IMR-90 (cell line): ENCODE results near the gene ERCC8. TPM values are rescaled to one million over a fixed set of nuclear protein-coding genes. Genes with fewer than 3 reads are reported as not detected.
"Not testable (repeated sequence)": the region's sequence is repeated elsewhere in the genome, so short reads cannot be mapped to it uniquely, and the experiment has no call there.

Experiments used
- ATAC-seq: fragments of 200-7000 bp; cut with Tn5 transposase; 2 replicates; pipeline ENCODE4 v1.9.1; 2020; ENCODE audit warnings: low read depth, mild to moderate bottlenecking, moderate library complexity
- BruUV-seq: library from RNA; stranded (reverse); fragments of 400-500 nt; replicated peaks from 2 replicates; lab custom pipeline; 2021; lab: Mats Ljungman, UMichigan
- CTCF ChIA-PET: fragments of 300-600 bp; formaldehyde crosslinking; extraction: SDS; loops from one replicate; lab custom pipeline; 2021; ENCODE audit warnings: antibody characterized with exemption; lab: Yijun Ruan, JAX
- POLR2A ChIA-PET: fragments of 300-600 bp; sonication (Branson Sonifier 250); formaldehyde crosslinking; loops from one replicate; lab custom pipeline; 2022; ENCODE audit warnings: antibody characterized with exemption; ENCODE audit not compliant: unreplicated experiment; lab: Charles Lee
- DNase-seq: peaks from one replicate; pipeline ENCODE4 v3.0.0; 2013
- H2AFZ ChIP-seq: replicated peaks from 2 replicates; pipeline ENCODE3; 2013; ENCODE audit warnings: low read length, mild to moderate bottlenecking; ENCODE audit not compliant: poor library complexity
- H2AK5ac ChIP-seq: 2 replicates; pipeline ENCODE4 v1.6.1; 2013; ENCODE audit warnings: low read depth, low read length, inconsistent platforms
- H2AK9ac ChIP-seq: replicated peaks from 2 replicates; pipeline ENCODE3; 2013; ENCODE audit warnings: mild to moderate bottlenecking, low read depth, low read length, moderate library complexity; ENCODE audit not compliant: poor library complexity
- H2BK120ac ChIP-seq: 2 replicates; pipeline ENCODE4 v1.6.1; 2013; ENCODE audit warnings: low read depth, low read length, inconsistent platforms
- H2BK15ac ChIP-seq: 3 replicates; pipeline ENCODE4 v1.6.1; 2013; ENCODE audit warnings: low read depth, low read length, inconsistent platforms
- H2BK20ac ChIP-seq: 2 replicates; pipeline ENCODE4 v1.6.1; 2013; ENCODE audit warnings: low read depth, mild to moderate bottlenecking, inconsistent platforms, low read length, moderate library complexity
- H2BK5ac ChIP-seq: 2 replicates; pipeline ENCODE4 v1.6.1; 2013; ENCODE audit warnings: mild to moderate bottlenecking, low read depth, low read length, inconsistent platforms; ENCODE audit not compliant: poor library complexity, severe bottlenecking
- H3K14ac ChIP-seq: replicated peaks from 2 replicates; pipeline ENCODE4 v1.6.1; 2013; ENCODE audit warnings: low read depth, low read length, inconsistent platforms
- H3K18ac ChIP-seq: 2 replicates; pipeline ENCODE4 v1.6.1; 2013; ENCODE audit warnings: low read depth, low read length, control low read depth
- H3K23ac ChIP-seq: 2 replicates; pipeline ENCODE4 v1.6.1; 2013; ENCODE audit warnings: low read depth, low read length, inconsistent platforms
- H3K27ac ChIP-seq: 2 replicates; pipeline ENCODE4 v1.5.1; 2013; ENCODE audit warnings: mild to moderate bottlenecking, control low read depth, low read length; ENCODE audit not compliant: insufficient read depth
- H3K27me3 ChIP-seq: 2 replicates; pipeline ENCODE4 v1.6.1; 2013; ENCODE audit warnings: low read length; ENCODE audit not compliant: control insufficient read depth, insufficient read depth
- H3K36me3 ChIP-seq: 2 replicates; pipeline ENCODE4 v1.6.1; 2013; ENCODE audit warnings: low read length, mixed read lengths; ENCODE audit not compliant: control insufficient read depth, insufficient read depth
- H3K4ac ChIP-seq: 2 replicates; pipeline ENCODE4 v1.6.1; 2013; ENCODE audit warnings: low read depth, low read length, inconsistent platforms
- H3K4me1 ChIP-seq: 2 replicates; pipeline ENCODE4 v1.6.1; 2013; ENCODE audit warnings: low read length, mixed read lengths; ENCODE audit not compliant: control insufficient read depth, insufficient read depth
- H3K4me2 ChIP-seq: 2 replicates; pipeline ENCODE4 v1.6.1; 2013; ENCODE audit warnings: low read depth, mild to moderate bottlenecking, control low read depth, low read length, moderate library complexity
- H3K4me3 ChIP-seq: 2 replicates; pipeline ENCODE4 v1.5.1; 2013; ENCODE audit warnings: low read depth, mild to moderate bottlenecking, control low read depth, low read length, moderate library complexity; ENCODE audit not compliant: insufficient read depth
- H3K56ac ChIP-seq: 2 replicates; pipeline ENCODE4 v1.6.1; 2013; ENCODE audit warnings: low read length, inconsistent platforms; ENCODE audit not compliant: insufficient read depth; ENCODE audit errors: extremely low read depth
- H3K79me1 ChIP-seq, 2 experiments: 2 replicates each; pipeline ENCODE4 v1.6.1; 2013; ENCODE audit warnings: low read length in 2 of 2, inconsistent platforms in 1 of 2, low read depth in 1 of 2
- H3K9ac ChIP-seq: 2 replicates; pipeline ENCODE4 v1.6.1; 2013; ENCODE audit warnings: low read depth, low read length, control low read depth
- H3K9me1 ChIP-seq: 2 replicates; pipeline ENCODE4 v1.6.1; 2013; ENCODE audit warnings: low read length, inconsistent platforms; ENCODE audit not compliant: insufficient read depth
- H3K9me3 ChIP-seq: 2 replicates; pipeline ENCODE4 v1.6.1; 2013; ENCODE audit warnings: low read length; ENCODE audit not compliant: control insufficient read depth, insufficient read depth
- H4K20me1 ChIP-seq: 2 replicates; pipeline ENCODE4 v1.6.1; 2013; ENCODE audit warnings: low read length, inconsistent platforms; ENCODE audit not compliant: insufficient read depth
- H4K5ac ChIP-seq: 2 replicates; pipeline ENCODE4 v1.6.1; 2013; ENCODE audit warnings: mild to moderate bottlenecking, low read depth, low read length, control low read depth
- H4K8ac ChIP-seq, 2 experiments: 2 replicates each; pipeline ENCODE4 v1.6.1; 2013; ENCODE audit warnings: low read depth in 2 of 2, low read length in 2 of 2, control low read depth in 1 of 2, inconsistent platforms in 1 of 2
- H4K91ac ChIP-seq: 2 replicates; pipeline ENCODE4 v1.6.1; 2013; ENCODE audit warnings: low read depth, low read length, inconsistent platforms; ENCODE audit not compliant: insufficient read depth
- WGBS, 2 experiments: methylation state at CpG; one replicate each; pipeline versions ENCODE4 v1.1.5 to v1.1.7; 2013; ENCODE audit warnings: missing lambda C conversion rate in 2 of 2; ENCODE audit not compliant: insufficient read length in 1 of 2; ENCODE audit errors: extremely low coverage in 2 of 2; 5-methylcytosine and 5-hydroxymethylcytosine counted together
- dilution Hi-C: fragments of 300-500 bp; cut with HindIII; formaldehyde crosslinking; loops from one replicate; pipeline ENCODE4 v1.14.3; 2018; ENCODE audit warnings: low sequenced_read_pairs; ENCODE audit not compliant: unreplicated experiment
- in situ Hi-C: fragments of 300-500 bp; cut with MboI; formaldehyde crosslinking; loops from 3 replicates; pipeline ENCODE4 v1.14.3; 2019; ENCODE audit warnings: low sequenced_read_pairs, inconsistent platforms, mixed read lengths
- intact Hi-C: fragments of 100-400 bp; cut with micrococcal nuclease; formaldehyde crosslinking; loops from 2 replicates; pipeline ENCODE4 v1.10.0; 2022
- polyA plus RNA-seq, 3 experiments: library from polyadenylated mRNA; depleted of rRNA; stranded (reverse); fragments of >200 nt; gene quantifications; 2 replicates each; pipeline ENCODE4 v1.2.3, GENCODE V29; 2012; ENCODE audit warnings: low replicate concordance in 1 of 3
- total RNA-seq: library from RNA; depleted of rRNA; stranded (reverse); fragments of >200 nt; gene quantifications from 2 replicates; pipeline ENCODE4 v1.2.3, GENCODE V29; 2012

The ERCC8 gene
- total and polyA plus RNA-seq, 2 of the 4 experiments (the other 2 are of a cell fraction), result 12.6 to 29.2 TPM

DNA sequence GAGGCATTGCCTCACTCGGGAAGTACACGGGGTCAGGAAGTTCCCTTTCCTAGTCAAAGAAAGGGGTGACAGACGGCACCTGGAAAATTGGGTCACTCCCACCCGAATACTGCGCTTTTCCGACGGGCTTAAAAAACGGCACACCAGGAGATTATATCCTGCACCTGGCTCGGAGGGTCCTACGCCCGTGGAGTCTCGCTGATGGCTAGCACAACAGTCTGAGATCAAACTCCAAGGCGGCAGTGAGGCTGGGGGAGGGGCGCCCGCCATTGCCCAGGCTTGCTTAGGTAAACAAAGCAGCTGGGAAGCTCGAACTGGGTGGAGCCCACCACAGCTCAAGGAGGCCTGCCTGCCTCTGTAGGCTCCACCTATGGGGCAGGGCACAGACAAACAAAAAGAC, 84.3 kb downstream of the ERCC8 start:
- H3K4ac ChIP-seq, H2AK9ac ChIP-seq, H3K4me3 ChIP-seq, POLR2A ChIA-PET, H4K5ac ChIP-seq, H3K23ac ChIP-seq, H2BK20ac ChIP-seq, H3K36me3 ChIP-seq, ATAC-seq, H2BK5ac ChIP-seq, H4K20me1 ChIP-seq, H3K4me2 ChIP-seq, H2AK5ac ChIP-seq, H3K9me1 ChIP-seq, H3K9me3 ChIP-seq, dilution Hi-C loops, in situ Hi-C loops, CTCF ChIA-PET, H4K8ac ChIP-seq, H4K91ac ChIP-seq, H3K4me1 ChIP-seq, H3K56ac ChIP-seq, H3K27me3 ChIP-seq, H2BK120ac ChIP-seq, intact Hi-C loops, BruUV-seq, DNase-seq, H2AFZ ChIP-seq, H3K14ac ChIP-seq, H3K27ac ChIP-seq, H3K18ac ChIP-seq, H3K9ac ChIP-seq, H3K79me1 ChIP-seq, H2BK15ac ChIP-seq: not testable (repeated sequence)
- 100% methylated on average over 3 of the region's 16 CpGs; no CpG with 5 or more reads in 1 of the 2 experiments for WGBS, 2 experiments
